ENCODE results near the gene GJD2.

- TF ChIP-seq POLR2A (IDR thresholded peaks at IDR 0.05) (no peak), CTCF (IDR thresholded peaks at IDR 0.05) (no peak)
Measured at GRCh38 chr15:34749691-34750090, 5.1 kb downstream of the GJD2 start.
